Activated CD8-positive, alpha-beta memory T cell treated with anti-CD3 and anti-CD28 coated beads for 1 hour (primary cell): ENCODE data around the gene ST13.
"Not testable (repeated sequence)": the region's sequence is repeated elsewhere in the genome, so short reads cannot be mapped to it uniquely, and the experiment has no call there.

Experiments
- DNase-seq, 2 donors: peaks; one replicate each; pipeline ENCODE4 v3.0.0-alpha.2; 2020; ENCODE audit warnings: low read depth in 1 of 2; ENCODE audit errors: extremely low read depth in 1 of 2

Gene ST13

GRCh38 chr22:40844951-40845350 lies 11.5 kb downstream of the ST13 start:
- no peak for DNase-seq

DNA sequence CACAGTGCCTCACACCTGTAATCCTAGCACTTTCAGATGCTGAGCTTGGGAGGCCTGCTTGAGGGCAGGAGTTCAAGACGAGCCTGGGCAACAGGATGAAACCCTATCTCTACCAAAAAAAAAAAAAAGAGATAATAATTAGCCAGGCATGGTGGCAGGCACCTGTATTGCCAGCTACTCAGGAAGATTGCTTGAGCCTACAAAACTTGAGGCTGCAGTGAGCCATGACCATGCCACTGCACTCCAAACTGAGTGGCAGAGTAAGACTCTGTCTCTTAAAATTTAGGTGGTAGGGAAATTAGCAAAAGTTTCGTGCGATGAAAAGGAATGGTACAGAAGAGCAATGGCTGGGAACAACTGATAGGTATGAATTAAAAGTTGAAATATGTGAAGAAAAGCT lies 18.0 kb downstream of the ST13 start:
- no peak for DNase-seq

DNA sequence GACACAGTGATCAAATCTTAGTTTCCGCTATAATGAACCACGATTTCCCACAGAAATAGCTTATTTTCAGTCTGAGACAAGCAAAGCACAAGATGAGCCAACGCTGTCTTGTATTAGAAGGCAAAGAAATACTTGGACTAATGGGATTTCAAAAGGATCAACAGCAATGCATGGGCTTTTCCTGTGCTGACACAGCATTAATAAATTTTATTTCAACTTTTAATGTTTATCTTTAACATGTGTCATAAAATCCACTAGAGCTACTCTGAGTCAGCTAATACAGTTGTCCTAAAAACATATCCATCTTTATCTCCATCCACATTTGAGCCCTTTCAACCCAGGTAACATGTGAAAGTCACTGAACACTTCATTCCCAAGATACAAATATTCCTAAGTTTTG lies 21.8 kb downstream of the ST13 start:
- no peak for DNase-seq

DNA sequence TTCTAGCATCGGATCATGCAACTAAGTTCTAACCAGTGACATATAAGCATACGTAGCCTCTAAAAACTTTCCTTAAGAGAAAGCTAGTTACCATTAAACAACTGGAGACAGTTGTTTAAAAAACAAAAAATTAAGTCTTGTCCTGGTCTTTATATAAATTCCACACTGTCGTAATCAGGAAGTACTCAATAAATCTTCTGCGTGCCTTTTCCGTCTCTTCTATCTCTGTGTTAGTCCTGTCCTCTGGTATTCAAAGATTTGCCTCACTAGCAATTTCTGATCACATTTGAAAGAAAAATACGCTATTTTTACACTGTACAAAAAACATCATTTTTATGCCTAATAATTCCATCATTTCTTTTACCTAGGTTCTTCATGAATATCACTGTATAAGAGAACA lies 27.3 kb downstream of the ST13 start:
- DNase-seq = no peak

DNA sequence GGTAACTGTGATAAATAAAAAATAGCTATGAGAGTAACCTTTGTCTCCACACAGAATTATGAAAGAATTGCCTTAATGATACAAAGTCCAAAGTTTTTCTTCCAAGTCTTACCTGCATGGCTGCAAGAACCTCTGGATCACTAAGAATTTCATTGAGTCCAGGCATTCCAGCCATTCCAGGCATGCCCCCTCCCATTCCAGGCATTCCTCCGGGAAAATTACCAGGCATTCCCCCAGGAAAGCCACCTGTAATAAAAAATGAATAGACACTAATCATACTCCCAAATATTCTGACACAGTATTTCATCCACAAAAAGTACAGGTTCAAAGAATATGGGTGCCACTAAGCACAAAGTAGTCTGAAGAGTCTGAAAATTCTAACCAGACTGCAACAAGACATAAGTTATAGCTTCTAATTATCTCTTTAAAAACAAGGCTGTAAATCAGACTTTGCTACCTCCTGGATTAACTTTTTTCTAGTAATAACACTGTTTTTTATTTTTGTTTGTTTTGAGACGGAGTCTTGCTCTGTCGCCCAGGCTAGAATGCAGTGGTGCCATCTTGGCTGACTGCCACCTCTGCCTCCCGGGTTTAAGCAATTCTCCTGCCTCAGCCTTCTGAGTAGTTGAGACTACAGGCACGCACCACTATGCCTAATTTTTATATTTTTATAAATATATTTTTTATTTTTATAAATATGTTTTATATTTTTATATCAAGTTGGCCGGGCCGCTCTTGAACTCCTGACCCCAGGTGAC lies 29.3 kb downstream of the ST13 start:
- no peak for DNase-seq

- DNase-seq = not testable (repeated sequence)
Measured at GRCh38 chr22:40826292-40826691, 30.1 kb downstream of the ST13 start.

DNA sequence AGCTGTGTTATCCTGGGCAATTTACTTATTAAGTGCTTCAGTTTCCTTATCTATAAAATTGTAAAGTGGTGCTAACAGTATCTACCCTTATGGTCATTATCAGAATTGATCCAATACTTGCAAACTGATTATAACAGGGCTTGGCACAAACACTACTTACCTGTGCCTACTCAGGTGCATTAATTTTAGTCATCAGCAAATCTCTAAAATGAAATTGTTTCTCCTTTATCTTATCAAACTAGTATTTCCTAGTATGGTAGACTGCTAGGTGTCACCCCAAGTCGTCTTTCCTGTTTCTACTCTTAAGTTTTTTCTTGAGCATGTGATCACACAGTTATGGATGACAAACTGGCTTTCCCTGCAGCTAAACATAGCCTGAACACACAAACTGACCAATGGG lies 33.0 kb downstream of the ST13 start:
- DNase-seq = no peak

DNA sequence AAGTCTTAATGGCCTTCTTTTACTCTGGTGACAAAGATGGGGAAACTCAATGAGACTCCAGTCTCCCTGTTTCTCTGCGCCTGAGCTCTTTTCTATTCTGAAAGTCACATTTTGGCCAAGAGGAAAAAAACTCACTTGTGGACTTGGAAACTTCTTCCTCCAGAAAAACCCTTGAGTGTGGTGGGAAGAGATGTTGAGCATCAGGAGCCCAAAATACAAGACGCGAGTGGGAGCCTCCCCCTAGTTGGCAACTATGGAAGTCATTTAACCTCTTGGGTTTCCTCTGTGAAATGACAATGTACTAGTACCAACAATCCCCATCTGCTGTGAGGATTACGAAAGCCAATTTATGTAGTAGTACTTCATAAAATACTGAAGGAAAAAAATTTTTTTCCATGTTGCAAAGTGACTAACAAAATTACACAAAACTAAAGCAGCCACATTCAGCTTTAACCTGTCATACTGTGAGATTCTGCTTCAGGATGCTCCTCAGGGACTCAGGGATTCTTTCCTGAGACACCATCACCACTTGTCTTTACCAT lies 36.8 kb downstream of the ST13 start:
- no peak for DNase-seq

DNA sequence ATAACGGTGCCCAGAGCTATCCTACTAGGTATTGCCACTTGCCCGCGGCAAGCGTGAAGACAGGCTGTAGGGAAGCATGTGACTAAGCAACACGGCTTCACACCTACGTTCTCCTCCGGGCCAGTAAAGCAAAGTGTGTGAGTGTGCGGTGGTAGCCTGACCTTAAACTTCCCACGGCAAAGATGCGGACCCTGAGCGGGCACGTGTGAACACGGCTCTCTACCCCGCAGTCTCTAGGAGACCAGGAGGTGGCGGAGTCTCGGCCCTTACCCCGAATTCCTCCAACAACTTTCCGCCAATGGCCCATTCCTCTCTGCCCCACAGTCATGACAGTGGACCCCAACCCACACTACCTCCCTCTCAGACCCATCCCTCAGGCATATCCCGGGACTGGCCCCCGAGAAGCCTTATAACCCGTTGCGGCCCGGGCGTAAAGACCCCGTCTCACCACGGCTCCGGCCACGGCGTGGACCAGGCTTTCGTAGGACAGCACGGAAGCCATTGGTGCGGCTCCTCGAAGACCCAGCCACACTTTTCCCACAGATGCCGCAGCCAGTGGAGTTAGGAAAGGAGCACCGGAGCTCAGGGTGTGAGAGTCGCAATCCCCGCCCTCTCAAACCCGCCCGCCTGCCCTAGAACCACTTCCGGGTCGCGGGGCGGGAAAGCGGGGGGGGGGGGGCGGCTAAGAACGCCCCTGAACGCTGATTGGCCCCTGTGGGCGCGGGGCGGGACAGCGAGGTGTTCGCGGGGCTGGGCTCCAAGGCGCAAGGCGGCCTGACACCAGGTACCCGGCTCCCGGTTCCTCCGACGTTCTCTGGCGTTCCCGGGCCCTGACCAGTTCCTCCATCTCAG lies 37.5 kb downstream of the ST13 start, which contains the start of gene SLC25A17:
Gene SLC25A17 (minus strand): TSS at position 600 of the 852 bp plus-strand sequence. CDS start 98 bp downstream, at position 502.
- peak; percentile 68 to 85 for DNase-seq

DNA sequence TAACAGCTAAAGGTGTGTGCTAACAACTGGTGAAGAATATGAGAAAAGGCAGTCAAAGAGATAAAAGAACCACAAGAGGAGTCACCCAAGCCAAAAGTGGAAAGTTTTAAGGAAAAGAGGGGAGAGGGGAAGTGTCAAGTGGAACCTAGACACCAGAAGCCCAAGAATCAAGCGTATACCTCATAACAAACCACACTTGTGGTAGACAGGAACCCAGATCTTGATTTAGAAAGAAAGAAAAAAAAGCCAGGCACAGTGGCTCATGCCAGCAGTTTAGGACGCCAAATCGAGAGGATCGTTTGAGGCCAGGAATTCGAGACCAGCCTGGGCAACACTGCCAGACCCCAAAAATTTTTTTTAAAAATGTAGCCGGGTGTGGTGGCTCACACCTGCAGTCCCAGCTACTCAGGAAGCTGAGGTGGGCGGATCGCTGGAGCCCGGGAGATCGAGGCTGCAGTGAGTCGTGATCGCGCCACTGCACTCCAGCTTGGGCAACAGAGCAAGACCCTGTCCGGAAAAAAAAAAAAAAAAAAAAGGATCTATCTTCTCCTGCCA lies 38.2 kb downstream of the ST13 start:
- DNase-seq = no peak

DNA sequence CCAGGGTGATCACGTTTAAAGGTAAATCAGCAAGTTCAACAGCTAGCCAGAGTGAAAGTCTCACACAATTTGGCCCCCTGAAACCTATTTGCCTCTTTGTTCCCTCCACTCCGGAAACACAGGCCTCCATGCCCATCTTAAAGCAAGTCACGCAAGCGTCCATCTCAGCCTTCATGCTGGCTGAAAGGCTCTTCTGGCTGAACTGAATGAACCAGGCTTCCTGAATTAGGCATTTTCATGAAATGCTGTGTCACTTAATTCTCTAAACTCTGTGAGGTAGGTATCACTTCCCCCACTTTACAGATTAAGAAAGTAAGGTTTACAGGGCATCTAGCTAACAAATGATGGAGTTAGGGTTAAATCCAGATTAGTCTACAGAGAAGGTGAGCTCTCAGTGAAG lies 38.7 kb downstream of the ST13 start:
- DNase-seq = no peak

- DNase-seq = no peak
Measured at GRCh38 chr22:40813912-40814315, 42.5 kb downstream of the ST13 start.

- no peak for DNase-seq
Measured at GRCh38 chr22:40808018-40808841, 48.2 kb downstream of the ST13 start.

DNA sequence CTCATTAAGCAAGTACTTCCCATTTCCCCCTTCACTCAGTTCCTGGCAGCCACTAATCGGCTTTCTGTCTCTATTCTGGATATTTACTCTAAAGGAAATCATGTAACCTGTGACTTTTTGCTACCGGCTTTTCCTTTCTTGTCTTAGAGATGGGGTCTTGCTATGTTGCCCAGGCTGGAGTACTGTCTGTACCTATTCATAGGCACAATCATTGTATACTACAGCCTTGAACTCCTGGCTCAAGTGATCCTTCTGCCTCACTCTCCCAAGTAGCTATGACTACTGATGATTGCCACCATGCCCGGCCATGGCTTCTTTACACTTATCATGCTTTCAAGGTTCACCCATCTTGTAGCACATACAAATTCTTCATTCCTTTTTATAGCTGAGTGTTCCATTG lies 49.7 kb downstream of the ST13 start:
- DNase-seq = no peak

DNA sequence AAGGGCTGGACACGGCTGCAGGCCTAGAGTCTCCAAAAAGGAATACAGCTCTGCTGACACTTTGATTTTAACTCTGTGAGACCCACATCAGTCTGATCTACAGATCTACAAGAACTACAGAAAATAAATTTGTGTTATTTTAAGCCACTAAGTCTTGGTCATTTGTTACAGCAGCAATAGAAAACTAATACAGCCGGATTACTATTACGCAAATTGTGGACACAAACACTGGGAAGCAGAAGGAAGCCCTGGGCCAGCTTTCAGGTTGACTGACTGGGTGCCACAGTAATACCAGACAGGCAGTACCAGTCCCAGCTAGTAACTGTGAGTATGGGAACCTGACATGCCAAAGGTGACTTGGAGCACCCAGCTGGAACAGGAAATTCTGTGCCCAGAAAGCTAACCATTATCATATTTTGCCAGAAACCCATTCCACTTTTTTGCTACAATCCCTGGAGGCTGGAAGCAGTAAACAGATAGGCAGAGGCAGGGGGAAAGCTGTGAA lies 50.7 kb downstream of the ST13 start:
- DNase-seq = no peak

GRCh38 chr22:40805239-40805638 lies 51.2 kb downstream of the ST13 start:
- no peak for DNase-seq

- no peak for DNase-seq
Measured at GRCh38 chr22:40803321-40803720, 53.1 kb downstream of the ST13 start.

DNA sequence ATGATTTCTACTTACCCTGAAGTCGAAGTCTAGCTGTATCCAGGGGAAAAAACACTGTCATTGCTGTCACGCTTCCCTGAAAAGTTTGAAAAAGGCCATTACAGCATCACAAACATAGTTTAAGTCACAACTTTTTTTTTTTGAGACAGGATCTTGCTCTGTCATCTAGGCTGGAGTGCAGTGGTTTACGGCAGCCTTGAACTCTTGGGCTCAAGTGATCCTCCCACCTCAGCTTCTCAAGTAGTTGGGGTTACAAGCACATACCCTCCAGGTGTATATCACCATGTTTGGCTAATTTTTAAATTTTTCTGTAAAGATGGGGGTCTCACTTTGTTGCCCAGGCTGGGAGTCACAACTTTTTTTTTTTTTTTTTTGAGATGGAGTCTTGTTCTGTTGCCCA lies 57.4 kb downstream of the ST13 start:
- no peak for DNase-seq

DNA sequence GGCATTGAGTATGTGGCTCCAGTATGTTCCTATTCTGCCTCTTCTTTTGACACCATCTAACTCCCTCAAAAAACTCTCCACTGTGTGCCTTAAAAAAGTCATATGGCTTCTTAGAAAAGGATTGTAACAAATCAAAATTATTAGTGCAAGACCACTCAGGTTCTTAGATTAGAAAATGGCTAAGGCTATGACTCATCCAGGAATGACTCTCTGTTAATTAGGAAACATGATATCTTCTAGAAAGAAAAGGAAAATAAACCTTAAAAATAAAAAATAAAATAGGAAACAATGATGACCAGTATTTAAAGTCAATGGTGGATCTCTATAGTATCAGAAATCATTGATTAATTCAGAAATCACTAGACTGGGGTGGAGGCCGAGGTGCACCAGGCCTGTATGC lies 59.0 kb downstream of the ST13 start:
- DNase-seq = no peak

GRCh38 chr22:40792451-40792850 lies 64.0 kb downstream of the ST13 start:
- no peak for DNase-seq
